LoVo (cell line): ENCODE measurements around the gene ATXN1.

ENCODE experiments used
- DNase-seq: peaks from one replicate; pipeline ENCODE4 v3.0.0-alpha.2; 2016; ENCODE audit warnings: low spot score

The ATXN1 gene

DNA sequence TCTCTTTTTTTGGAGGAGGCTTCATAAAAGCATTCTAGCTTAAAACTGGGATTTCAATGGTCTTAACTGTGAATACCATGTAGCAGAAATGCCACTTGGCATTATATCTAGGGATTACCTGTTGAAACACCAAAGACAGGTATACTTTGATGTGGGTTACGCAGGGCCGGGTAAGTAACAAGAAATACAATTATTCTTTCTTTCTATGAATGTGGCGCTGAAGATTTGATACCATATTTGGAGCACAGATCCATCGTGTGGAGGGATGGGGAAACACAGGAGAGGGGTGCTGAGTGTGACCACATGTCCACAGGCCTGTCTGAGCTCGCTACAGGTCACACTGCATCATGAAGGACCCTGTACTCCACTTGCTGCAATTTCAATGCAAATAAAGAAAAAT is 265.1 kb downstream of the ATXN1 start:
- DNase-seq: no peak

DNA sequence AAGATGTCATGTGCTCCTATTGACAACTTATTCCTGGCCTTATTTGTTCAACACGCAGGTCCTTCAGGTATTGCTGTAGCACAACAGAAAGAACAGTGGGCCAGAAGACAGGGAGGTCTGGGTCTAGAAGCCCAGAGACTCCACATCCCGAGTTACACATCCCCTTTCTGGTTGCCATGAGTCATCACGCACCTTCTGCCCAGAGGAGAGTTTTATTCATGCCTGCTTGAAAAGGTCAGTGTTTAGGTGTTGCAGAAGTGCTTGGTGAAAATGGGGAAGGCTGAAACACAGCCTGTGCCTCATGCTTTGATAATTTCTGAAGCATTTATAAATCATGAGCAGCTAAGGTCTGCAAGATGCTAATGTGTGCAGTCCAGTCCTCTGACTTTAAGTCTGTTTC is 266.5 kb downstream of the ATXN1 start:
- no peak for DNase-seq

DNA sequence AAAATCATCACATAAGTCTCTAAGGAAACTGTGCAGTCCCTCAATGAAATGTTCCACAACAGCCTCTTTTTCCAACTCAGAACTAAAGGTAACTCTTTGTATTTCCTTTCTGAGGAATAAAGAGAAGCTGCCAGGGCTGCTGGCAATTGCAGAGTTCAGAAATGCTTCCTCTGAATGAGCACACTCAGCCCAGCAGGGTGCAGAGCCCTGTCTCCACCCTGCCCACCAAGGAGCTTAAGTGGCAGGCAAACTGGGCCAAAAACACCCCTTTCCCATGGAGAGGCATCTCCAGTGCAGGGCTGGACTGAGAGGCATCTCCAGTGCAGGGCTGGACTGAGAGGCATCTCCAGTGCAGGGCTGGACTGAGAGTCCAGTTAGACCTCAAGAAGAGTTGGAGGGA is 267.5 kb downstream of the ATXN1 start:
- DNase-seq: no peak

- no peak for DNase-seq
Observed at GRCh38 chr6:16493112-16493511, 268.1 kb downstream of the ATXN1 start.

- no peak for DNase-seq
Observed at GRCh38 chr6:16491666-16492313, 269.5 kb downstream of the ATXN1 start.

GRCh38 chr6:16490616-16491015 is 270.6 kb downstream of the ATXN1 start:
- DNase-seq: no peak

DNA sequence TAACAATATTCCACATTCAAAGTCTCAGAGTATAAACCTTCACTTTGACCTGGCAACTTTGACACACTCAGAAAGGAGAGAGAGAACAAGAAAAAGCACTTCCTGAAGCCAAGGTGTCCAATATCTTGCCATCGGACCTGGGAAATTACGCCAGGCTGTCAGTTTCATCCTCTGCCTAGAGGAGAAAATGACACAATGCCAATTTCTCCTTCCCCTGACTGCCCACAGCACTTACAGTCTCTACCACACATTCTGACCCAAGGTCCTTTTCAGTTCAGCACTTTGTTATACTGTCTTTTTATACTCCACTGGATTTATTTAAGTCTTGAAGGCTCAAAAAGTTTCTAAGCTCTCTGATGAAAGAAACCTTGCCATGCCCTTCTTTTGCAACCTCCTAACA is 272.4 kb downstream of the ATXN1 start:
- DNase-seq: no peak

GRCh38 chr6:16487996-16488674 is 273.1 kb downstream of the ATXN1 start:
- DNase-seq: no peak

GRCh38 chr6:16486661-16487060 is 274.6 kb downstream of the ATXN1 start:
- DNase-seq: no peak

DNA sequence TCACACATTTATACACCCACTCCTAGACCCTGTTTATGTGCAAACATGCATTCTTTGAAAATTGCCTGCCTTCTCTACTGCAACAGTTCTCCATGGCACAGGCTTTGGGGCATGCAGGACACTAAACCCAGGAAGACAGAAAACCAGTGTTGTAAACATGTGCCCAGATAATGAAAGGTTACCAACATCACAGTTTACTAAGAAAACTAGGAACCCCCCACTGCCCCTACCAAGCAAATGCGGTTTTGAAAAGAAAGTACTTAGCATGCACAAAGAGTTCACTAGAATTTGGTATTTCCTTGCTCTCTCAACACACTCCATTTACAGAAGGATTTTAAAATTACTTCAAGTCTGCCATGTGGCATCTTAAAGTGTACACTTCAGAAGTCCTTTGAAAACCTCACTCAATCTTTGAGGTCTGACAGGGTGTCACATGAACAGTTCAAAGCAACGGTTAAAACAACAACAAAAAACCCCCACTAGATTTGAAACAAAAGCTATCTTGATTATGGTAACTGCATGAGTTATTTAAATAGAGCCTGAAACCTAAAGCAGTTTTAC is 277.9 kb downstream of the ATXN1 start:
- no peak for DNase-seq

DNA sequence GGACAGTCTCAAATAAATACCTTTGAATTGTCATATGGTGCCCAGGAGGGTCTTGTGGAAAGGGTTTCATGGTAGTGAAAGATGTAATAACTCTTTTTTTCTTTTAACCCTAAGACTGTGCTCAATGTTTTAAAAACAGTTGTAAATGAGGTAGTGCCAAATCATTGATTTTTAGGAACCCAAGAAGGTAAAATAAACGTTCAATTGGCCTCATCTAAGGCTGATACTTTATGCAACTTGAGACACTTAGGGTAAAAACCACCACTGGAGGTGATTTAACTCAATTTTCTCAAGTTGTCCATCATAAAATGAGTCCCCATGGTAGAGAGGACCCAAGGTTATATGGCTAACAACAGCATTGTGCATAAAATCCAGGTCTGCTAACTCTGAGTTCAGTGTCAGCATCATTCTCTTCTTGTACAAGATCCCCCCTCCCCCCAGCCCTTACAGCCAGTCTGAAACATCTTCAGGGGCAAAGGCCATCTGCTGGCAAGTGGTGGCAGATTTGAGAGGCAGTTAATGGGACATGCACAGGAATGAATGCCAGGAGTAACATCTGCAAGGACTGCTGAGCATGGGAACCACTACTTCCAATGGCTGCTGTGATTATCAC is 278.5 kb downstream of the ATXN1 start:
- no peak for DNase-seq

- no peak for DNase-seq
Observed at GRCh38 chr6:16481697-16482399, 279.4 kb downstream of the ATXN1 start.

GRCh38 chr6:16480763-16481560 is 280.3 kb downstream of the ATXN1 start:
- DNase-seq: no peak

DNA sequence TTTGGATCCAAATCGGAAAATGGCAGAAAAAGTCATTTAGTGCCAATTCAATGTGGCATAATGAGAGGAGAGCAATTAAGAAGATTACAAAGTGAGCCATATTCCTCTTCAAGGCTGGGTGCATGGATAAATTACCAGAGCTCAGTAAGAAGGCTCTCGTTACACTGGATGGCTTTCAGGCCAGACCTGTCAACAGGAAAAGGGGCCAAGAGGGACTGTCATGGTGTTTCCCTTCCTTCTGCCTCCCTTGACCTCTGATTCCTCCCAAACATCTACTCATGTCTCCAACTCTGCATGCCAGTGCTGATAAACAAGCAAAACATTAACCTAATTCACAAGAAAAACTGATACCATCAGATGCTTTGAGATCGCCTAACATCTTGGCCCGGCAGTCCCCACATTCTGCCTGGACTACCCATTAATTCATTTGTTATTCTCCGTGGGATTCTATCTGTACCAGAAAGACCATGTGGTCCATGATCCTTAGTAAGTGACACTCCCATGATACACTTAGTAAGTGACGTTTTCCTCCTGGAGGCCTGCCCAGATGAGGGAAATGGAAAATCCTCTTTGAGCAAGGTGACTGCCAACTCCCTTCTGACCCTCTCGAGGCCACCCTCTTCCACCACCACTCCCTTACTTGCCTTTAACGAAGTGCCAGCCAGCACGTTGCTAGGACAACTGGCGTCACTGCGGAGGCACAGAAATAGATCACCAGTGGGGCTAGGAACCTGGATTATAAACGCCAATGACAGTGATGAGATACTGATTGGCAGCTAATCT is 283.7 kb downstream of the ATXN1 start:
- DNase-seq: no peak

DNA sequence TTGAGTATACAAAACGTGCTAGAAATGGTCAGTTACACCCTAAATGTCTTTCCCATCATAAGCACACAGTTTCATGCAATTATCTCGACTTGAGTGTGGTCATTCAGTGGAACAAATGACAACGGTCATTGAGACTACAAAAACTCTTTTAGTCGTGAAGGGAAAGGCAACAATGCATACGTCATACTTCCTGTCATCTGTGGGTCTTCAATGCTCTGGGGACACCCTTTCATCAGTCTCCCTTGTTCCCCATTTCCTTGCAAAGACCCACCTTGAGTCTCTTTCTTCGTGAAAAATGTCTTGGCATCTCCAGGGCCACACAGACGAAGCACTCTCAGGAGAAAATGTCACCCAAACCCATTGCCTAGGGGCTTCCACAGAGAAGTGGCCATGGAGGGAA is 284.4 kb downstream of the ATXN1 start:
- no peak for DNase-seq

GRCh38 chr6:16475494-16475781 is 285.8 kb downstream of the ATXN1 start:
- no peak for DNase-seq

- DNase-seq: no peak
Observed at GRCh38 chr6:16474772-16475493, 286.3 kb downstream of the ATXN1 start.

DNA sequence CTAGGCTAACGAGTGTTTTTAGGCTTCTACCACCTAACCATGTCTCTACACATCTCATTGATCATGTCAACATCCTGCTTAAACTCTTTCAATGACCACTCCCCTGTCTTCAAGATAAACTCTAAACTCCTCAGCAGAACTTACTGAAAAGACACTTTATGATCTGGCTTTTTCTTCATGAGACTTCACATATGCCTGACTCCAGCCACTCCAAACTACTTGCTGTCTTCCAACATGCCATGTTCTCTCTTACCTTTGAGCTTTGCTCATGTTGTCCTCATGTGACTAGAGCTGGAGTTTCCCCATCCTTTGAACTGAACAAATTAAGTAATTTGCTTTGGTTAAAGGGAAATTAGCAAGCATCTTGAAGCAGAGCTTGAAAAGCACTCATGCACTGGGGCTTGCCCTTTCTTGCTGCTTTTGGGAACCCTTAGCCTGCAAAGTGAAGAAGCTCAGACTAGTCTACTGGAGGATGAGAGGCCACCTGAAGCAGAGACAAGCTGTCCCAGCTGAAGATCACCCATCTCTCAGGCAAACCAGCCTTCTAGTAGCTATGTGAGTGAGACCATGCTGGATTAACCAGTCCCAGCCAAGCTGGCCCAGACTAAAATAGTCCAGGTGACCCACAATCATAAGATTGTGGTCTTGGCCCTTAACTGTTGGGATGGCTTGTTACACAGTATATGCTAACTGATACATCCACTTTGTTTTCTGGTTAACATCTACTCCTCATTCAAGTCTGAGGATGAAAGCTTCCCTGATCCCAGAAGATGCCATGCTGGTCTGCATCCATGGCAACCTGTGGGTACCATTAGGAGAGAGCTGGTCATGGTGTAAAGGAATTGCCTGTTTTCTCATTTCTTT is 287.1 kb downstream of the ATXN1 start:
- no peak for DNase-seq

DNA sequence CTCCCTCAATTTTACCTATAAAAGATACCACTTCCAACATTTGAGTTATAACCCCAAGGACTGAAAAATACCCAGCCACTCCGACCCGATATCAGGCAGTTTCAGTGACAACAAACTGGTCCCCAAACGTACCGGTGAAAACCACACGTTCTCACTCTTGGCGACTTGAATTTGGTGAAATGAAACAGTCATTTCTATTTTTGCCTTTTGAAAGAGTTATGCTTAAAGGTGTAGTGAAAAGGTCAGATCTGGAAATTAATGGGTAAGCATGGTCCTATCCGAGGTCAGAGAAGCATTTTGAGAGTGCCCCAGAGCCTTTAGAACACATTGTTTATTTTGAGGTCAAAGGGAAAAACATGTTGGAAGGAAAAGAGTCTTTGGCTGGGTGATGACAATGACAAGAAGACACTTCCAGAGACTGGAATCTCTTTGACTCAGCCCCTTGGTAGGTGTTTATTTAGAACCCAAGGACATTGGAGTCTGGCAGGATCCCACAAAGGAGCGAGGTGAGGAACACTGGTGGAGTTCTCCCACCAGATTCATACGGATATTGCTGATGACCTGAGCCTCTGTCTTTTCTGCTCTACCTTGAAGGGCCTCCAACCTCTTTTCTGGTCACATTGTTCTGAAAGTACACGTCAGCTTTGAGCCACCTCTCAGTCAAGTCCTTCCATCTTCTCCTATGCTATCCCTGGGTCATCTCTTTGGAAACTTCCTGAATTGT is 287.9 kb downstream of the ATXN1 start:
- DNase-seq: no peak
